Stimulated activated CD4-positive, alpha-beta T cell treated with anti-CD3 and anti-CD28 coated beads, TNF-alpha, amount 100 ng/mL, for 4 hours (primary cell): ENCODE measurements around the gene SYCE3.

Source experiments
- DNase-seq, 3 experiments: peaks; one replicate each; pipeline ENCODE4 v3.0.0-alpha.2; 2020; ENCODE audit warnings: low read depth in 3 of 3

Gene SYCE3

DNA sequence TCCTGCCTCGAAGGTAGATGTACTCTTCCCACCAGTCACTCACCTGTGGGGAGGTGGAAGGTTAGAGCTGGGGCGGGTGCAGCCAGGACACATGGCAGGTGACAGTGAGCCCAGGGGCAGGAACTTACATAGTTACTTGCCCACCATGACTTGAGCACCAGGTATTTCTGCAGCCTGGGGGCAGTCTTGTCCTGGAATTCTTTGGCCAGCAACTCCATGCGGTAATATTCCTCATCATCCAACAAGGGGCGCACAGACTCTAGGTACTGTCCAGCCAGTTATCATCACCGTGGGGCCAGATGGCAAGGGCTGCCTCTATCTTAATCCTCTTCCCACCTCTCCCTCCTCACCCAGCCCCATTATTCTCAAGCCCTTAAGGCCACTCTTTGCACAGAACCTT is 13.4 kb upstream of the SYCE3 start:
- no peak for DNase-seq

DNA sequence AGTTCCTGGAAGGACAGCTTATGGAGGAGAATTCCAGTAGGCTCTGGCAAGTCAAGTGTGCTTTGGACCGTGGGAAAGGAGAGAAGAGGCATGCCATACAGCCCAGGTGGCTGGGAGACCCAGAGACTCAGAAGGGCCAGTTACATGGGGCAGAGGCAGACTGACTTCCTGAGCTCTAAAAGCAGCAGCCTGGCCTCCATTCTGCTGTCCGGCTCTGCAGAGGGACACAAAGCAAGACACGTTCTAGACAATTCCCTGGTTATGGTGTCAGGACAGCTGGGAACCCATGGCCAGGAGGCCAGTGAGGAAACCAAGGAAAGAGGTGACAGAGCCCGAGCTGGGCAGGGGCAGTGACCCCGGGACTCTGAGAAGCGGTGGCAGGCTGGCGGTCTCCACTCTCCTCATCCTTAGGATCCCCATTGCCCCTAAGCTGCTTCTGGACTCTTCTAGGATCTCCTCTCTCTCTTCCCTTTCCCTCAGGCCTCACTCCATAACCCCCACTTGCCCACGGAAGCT is 12.8 kb upstream of the SYCE3 start:
- DNase-seq: no peak

DNA sequence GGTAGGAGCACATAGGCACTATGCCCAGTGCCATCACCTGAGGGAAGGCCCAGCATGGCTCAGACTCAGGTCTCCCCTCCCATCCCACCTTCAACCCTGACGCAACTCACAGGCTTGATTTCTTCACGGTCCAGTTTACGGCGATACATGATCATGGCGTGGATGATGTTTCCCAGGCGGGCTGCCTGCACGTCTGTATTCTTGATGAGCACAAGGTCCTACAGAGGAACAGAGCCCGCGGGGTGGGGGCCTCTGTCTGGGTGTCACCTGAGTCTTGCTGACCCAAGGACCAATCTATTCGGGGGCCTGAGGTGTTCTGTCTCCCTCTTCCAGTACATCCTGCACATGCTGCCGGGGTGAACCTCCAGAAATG is 11.7 kb upstream of the SYCE3 start:
- DNase-seq: no peak

DNA sequence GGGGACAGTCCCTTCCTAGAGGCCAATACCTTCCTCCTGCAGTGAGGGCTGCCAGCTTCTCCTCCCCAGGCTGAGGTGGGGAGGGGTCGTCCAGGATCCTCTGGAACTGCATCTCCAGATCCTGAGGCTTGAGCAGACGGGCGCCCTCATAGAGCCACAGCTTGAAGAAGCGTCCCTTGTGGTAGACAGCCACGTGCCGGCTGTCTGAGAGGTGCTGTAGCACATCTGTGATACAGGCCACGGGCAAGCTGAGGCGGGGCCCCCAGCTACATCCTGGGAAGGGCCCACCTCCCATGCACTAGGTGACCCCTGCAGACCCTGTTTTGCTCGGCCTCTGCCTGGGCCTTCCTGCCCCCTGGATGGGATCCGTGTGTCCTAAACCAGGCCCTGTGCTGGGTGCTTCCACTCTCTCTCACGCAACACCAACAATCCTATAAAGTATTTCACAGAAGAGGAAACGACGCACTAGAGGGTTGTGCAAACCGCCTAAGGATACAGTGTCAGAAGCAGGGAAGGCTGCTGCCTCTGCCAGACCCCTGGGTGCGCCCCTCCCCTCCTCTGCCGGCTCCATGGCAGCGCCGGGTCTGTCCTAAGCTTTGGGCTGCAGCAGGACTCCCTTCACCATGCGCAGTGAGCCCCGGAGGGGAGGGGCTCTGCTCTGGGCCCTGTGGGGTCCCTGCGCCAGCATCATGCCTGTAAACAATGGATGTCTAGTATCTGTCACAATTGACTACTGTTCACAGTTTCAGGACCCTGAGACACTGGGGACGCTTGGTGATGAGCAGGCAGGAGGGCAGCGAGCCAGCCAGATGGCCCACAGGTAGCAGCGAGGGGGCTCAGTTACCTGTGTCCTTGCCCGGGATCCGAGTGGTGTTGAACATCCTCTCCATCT is 11.0 kb upstream of the SYCE3 start:
- no peak for DNase-seq

DNA sequence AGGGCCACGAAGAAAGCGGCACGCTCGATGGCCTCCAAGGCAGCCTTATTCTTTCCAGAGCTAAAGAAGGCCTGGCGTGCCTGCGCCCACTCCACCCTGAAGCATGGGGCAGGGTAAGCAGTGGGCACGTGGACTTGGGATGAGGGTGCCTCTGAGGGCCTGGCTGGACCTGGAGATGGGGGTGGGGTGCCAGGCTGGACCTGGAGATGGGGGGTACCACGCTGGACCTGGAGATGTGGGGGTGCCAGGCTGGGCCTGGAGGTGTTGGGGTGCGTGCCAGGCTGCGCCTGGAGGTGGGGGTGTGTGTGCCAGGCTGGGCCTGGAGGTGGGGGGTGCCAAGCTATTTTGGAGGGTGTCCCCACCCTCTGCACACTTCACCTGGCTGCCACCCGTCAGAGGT is 10.2 kb upstream of the SYCE3 start:
- no peak for DNase-seq

DNA sequence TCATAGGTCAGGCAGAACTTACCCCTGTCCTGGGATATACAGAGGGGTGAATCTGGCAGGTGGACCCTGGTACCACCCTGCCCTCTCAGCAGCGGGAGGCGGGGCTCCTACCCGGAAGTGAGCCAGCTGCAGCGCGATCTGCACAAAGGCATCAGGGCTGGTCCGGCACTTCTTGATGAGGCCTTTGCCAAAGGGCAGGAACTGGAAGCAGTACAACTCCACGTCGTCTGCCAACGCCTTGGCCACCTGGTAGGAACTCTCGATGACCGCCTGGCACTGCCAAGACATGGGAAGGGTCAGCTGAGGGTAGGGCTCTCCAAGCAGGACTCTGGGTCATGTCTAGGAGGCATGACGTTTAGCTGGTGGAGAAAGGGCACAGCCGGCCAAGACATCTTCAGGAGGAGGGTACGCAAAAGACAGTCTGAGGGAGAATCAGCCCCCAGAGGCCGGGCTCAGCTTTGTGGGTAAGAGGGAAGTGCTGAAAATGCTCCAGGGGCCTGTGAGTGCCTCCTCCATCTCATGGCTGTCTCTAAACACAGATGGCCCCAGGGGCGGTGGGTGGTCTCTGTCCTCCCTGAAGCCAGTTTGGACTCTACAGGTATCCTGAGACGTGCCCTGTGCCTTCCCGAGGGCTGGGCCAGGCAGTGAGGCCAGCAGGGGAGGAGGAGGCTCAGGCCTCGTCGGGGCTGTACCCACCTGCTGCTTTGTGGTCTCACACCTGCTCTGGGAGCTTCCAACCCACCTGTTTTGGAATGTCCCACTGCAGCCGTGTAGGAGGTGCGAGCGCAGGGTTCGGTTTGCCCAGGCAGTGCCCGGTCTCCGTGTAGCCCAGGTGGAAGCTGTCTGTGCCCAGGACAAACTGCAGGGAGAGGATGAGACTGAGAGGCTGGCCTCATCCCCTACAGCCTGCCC is 8.8 kb upstream of the SYCE3 start:
- no peak for DNase-seq

DNA sequence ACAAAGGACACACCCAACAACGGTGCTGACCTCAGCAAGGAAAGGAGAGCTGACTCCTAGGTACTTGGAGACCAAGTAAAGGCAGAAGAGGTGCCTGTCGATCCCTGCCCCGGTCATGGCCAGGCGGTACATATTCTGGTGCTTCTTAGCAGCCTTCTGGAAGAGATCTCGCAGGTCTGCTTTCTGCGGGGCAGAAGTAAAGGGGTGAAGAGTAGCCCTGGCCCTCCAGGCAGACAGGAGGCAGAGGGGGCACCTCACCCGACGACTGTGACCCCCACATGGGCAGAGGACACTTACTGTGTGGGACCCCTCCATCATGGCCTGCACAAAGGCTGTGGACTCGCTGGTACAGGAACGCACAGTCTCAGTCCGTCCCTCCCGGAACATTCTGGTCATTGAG is 8.1 kb upstream of the SYCE3 start:
- no peak for DNase-seq

DNA sequence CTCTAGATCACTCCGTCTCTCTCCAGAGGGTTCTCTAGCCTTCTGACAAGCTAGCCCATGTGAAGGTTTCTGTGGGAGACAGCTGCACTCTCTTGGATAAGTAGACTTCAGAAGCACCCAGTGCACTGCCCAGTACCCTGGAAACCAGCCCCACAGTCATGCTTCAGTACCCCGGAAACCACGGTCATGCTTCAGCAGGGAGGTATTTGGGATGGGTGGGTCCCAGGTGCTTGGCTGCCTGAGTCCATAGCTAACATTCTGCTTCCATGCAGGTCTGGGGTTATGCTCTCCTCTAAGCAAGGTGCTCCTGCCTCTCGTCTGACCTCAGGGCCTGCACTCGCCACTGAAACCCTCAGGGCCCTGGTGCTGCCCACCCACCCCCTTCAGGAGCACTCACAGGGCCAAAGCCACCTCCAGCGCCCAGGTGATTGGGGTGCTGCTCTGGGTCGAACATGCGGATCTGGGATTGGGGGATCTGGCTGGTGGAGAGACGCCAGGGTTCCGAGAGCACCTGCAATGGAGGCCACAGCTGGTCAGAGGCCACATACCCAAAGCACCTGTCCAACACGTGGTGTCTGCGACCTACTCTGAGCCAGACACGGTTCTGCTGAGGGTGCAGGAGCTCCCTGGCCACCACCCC is 7.3 kb upstream of the SYCE3 start:
- DNase-seq: no peak

DNA sequence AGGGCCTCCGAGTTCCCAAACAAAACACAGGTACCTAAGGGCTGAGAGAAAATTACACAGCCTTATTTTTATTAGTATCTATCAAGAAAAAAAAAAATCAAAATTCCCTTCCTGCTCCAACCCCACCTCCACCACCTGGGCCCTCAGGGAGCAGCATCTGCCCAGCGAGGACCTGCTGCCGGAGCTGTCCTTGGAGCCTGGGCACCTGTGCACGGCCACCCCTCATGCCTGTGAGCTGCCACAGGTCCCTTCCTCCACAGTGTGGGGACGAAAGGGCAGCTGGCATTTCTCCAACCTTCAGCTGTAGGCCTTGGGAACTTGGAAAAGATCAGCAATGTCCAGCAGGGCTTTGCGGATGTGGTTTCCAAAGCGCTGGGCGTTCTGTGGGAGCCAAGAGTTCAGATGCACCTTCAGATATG is 6.3 kb upstream of the SYCE3 start:
- DNase-seq: no peak

DNA sequence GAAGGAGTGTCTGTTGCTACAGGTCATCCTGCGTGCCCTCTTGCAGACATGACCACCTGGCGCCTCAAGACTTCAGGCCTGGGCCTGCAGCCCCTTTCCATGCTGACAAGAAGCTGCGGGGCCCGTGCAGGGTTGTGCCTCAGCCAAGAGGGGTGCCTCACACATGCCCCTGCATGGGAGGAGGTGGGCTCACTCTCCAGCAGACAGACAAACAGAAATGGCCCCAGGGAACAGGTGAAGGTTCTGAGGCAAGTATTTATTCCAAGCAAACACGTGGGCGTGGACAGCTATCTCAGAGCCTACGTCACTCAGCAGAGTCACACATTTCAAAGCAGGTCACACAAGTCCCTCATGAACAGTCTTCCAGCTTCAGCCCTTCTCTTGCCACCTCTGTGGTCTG is 5.9 kb upstream of the SYCE3 start:
- no peak for DNase-seq

DNA sequence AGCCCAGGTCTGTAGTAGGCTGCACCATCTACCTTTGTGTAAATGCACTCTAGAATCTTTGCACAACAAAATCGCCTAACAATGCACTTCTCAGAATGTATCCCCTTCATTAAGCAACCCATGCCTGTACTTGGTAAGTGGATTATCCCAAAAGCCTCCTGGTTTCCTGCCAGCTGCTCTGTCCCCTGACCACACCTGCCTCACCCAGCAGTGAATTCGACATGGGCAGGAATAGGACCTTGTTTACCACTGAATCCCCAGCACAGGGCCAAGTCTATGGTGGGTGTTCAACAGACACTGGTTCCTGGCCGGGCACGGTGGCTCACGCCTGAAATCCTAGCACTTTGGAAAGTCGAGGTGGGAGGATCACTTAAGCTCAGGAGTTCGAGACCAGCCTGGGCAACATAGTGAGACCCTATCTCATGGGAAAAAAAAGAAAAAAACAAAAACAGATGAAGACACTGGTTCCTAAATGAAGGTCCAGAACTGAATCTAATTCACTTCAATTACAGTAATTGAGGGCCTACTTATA is 5.1 kb upstream of the SYCE3 start:
- DNase-seq: no peak

DNA sequence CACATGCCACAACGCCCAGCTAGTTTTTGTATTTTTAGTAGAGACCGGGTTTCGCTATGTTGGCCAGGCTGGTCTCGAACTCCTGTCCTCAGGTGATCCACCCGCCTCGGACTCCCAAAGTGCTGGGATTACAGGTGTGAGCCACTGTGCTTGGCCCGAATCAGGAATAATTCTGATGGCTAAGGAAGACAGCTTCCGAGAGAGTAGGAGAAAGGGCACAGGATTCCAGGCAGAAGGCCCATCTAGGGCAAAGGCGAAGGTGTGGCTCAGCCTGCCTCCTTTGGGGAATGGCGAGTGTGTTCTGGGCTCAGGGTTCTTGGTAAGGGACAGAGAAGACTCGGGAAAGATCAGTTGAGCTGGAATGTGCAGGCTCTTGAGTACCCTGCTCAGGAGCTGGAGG is 1.6 kb upstream of the SYCE3 start:
- no peak for DNase-seq

DNA sequence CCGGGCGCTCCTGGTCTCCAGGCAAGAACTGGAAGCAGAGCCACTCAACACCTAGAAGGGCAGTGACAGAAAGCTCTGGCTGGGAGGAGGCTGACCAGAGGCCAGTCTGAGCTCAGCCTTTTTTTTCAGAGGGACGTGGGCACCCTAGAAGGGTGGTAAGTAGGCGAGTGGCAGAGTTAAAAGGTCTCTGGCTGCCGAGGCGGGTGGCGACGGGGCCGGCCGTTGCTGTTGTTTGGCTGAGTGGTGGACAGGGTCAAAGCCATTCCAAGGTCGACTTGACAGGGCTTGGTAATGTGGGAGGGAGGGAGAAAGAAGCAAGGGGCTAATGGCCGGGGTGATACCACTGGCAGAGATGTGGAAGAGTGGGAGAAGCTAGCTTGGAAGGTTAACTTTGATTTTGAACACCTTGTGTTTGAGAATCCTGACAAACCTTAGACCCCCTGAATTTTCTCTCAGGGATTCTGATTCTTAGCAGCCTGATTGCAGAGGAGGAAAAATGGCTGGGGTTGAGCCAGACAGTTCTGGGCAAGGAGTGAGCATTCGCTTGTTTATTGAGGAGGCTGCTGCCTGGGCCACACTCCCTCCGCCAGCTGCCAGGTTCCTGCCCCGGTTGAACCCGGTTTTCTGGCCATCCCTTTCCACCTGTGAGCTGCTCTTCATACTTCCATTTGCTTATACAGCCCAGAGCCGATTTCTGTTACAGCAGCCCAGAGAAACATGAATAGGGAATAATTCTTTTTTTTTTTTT is 868 bp upstream of the SYCE3 start:
- DNase-seq: no peak

DNA sequence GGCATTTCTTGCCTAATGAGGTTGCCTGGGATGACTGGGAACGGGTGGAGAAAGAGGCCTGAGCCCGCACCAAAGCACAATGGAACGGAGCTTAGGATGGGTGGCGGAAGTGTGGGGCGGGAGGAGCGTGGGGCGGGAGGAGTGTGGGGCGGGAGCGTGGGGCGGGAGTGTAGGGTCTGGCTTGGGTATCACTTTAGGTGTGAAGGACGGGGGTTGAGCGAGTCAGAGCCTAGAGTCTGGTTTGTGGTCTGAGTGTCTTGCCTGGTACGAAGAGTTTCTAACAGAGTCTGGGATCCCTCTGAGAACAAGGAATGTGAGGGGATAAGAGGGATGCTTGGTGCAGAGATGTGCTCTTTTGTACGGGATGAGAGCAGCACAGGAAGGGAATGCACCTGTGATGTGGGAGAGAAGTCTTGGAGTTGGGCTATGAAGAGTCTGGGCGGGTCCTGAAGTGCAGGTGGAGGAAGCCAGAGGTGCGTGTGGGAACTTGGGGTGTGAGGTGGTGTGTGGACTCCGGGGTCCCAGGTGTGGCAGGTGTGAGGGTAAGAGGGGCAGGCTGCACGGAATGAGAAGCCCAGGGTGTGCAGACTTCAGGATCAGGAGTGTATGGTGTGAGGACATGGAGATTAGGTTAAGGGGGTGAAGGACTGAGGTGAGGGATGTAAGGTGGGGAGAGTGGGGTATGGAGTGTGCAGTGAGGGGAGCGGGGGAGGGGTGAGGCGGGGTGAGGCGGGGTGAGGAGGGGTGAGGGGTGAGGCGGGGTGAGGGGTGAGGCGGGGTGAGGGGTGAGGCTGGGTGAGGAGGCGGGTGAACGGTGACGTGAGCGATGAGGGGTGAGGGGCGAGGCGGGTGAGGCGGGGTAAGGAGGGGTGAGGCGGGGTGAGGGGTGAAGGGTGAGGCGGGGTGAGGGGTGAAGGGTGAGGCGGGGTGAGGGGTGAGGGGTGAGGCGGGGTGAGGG is 1.0 kb downstream of the SYCE3 start:
- no peak for DNase-seq

DNA sequence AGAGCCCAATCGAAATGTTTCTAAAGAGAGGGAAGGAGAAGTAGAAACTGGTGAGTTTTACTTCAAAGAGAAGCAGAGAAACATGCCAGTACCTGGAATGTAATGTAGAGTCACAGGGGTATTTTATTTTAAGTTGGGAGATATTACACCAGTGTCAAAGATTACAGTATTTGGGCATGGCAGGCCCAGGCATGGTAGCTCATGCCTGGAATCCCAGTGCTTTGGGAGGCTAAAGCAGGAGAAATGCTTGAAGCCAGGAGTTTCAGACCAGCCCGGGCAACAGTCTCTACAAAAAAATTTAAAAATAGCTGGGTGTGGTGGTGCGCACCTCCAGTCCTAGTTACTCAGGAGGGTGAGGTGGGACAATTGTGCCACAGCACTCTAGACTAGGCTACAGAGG is 2.7 kb downstream of the SYCE3 start:
- no peak for DNase-seq

DNA sequence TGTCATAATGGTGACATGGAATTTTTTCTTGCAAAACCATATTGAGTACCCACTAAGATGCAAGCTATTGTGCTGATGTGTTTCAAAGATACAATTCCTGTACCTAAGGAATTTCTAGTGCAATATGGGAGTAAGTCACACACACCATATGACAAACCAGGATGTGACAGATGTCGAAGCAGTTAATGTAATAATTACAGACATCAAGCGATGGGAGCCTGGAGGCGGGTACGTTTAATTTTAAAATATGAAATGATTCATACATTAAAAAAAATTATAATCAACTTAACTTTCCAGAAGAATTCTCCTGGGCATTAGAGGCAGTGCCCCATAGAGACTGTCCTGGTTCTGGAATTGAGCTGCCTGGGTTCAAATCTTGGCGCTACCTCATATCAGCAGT is 6.0 kb downstream of the SYCE3 start:
- DNase-seq: no peak

DNA sequence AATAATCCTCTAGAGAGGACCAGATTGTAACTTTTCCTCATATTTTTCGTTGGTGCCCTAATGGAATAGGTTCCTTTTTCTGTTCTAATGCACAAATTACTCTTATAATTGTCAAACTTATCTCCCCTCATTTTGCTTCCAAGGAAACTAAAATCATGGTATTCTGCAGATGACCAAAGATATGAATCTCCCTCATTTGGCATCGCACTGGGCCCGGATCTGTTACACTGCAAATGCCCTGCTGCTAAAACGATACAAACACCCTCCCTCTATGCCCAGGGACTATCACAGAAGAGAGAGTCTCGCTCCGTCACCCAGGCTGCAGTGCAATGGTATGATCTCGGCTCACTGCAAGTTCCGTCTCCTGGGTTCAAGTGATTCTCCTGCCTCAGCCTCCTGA is 9.4 kb downstream of the SYCE3 start:
- no peak for DNase-seq

DNA sequence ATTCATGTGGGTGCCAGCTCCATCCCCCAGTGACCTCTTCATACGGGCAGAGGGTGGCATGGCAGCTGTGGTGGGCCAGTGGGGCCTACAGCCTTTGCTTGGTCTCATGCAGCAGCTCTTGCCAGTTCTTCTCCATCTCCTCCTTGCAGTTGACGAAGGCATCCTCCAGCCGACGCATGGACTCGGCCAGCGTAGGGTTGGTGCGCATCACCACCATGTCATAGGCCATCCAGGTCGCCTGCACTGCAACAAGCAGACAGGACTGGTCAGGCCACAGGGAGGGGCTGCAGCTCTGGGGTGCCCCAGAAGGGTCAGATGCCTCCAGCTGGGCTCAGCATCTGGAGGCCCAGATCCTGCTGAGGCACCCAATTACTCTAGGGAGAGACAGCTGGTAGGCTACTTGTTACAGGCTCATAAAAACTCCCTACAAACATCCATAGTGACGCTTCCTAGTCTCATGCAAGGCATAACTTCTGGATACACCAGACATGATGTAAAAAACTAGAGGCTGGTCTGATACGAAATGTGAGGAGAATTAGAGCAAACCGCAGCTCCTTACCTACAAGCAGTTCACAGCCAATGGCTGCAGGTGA is 11.5 kb downstream of the SYCE3 start:
- DNase-seq: no peak

DNA sequence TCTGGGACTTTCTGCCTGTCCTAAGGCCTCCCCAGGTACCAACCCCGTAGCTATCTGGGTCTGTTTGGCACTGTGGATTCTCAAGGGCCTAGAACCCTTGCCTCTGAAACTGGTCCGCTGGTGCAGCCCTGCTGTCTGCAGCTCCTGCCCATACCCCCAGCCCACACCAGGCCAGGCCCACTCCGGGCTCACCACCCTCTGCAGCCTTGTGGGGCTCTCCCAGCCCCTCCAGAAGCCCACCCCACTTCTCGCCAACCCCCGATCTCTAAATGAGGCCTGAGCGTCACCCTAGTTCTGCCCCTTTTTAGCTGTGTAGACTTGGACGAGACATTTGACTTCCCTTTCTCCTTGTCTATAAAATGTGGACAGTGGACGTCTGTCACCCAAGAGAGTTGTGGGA is 12.3 kb downstream of the SYCE3 start:
- no peak for DNase-seq
